AG08395 (cell line): ENCODE data around the gene PES1.
A peak's percentile ranks its signal among the peaks of the same experiment; 100 is the strongest.
"Not testable (repeated sequence)": the region's sequence is repeated elsewhere in the genome, so short reads cannot be mapped to it uniquely, and the experiment has no call there.

Experiments
- DNase-seq: peaks from one replicate; pipeline ENCODE4 v3.0.0; 2012; ENCODE audit warnings: mixed read lengths, low spot score

The PES1 gene

GRCh38 chr22:30574095-30574981 lies 17.4 kb downstream of the PES1 start, which contains the start of gene GAL3ST1:
Gene GAL3ST1 (minus strand): TSS chr22:30574665. CDS start chr22:30557392, 17,273 bp downstream.
- no peak for DNase-seq

- no peak for DNase-seq
Measured at GRCh38 chr22:30573594-30574094, 18.1 kb downstream of the PES1 start.

DNA sequence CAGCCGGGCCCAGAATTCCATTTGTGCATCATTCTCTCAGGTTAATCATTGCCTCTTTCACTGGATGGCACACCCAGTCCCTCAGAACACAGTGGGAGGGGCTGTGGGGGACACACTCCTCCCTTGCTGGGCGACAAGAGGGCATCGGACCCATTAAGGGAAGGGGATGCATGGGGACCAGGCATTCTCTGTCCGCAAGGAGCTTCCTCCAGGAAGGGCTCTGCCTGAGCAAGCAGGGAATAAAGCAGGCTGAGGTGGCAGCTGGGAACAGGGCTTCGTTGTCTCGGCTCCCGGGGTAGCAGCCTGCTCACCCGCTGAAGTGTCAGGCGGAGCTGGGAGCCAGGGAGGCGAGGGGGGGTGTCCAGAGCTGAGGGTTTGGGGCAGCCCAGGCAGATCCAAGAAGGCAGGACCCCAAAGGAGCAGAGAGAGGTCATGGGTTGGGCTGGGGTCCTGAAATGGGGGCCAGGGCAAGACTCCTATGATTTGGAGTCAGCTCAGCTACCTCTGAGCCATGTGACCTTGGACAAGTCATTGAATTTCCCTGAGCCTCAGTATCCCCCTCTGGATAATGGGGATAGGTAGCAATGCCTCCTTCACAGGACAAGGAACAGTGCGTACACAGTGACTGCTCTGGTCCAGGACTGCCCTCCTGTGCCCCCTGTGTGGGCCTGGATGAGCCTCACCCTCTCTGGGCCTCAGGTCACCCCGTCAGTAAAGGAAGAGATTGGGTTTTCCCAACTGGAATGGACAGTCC lies 18.7 kb downstream of the PES1 start:
- no peak for DNase-seq

DNA sequence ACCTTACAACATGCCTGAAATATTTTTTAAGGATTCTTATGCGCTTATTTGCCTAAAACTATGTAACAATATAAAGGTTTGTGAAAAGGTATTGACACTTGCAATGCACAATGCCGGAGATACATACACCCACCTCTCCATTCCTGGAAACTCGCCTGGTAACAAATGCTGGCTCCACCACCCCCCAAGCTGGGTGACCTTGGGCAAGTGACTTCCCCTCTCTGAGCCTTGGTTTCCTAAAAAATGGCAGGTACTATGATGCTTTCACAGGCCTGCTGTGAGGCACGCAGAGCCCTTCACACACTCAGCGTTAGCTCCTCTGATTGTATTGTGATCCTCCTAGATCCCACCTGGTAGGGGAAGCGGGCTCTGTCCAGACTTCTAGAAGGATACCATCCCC lies 19.5 kb downstream of the PES1 start:
- DNase-seq = no peak

- DNase-seq = no peak
Measured at GRCh38 chr22:30569674-30570202, 22.0 kb downstream of the PES1 start.

DNA sequence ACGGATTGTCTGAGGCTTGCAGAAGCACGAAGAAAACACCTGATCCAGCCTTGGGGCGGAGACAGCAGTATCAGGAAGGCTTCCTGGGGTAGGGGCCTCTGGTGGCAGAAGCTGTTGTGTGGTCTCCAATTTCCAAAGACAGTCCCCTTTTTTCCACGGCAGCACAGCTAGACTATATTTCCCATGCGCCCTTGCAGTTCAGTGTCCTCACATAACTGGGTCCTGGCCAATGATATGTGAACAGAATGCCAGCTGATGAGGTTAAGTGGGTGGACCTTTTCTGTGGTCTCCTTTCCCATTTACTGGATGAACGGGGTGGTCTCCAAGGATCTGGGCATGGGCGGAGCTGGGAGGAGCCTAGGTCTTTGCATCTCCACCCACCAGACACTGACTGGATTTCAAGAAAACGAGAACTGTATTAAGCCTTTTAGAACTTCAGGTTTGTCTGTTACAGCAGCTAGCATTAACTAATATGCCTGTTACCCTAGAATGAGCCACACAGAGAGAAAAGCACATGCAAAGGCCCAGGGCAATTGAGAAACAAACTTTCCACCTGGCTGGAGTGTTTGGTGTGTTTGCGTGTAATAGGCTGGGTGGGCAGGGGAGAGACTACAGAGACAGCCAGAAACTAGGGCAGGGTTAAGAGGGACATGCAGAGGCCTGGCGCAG lies 23.4 kb downstream of the PES1 start:
- no peak for DNase-seq

DNA sequence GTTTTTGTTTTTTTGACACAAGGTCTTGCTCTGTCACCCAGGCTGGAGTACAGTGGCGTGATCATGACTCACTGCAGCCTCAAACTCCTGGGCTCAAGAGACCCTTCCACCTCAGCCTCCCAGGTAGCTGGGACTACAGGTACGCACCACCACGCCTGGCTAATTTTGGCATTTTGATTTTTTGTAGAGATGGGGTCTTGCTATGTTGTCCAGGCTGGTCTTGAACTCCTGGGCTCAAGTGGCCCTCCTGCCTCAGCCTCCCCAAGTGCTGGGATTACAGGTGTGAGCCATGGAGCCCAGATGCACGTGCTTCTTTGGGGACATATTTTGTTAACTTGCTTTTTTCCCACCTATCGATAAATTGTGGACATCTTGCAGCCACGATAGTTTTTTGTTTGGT lies 24.4 kb downstream of the PES1 start:
- DNase-seq = not testable (repeated sequence)

DNA sequence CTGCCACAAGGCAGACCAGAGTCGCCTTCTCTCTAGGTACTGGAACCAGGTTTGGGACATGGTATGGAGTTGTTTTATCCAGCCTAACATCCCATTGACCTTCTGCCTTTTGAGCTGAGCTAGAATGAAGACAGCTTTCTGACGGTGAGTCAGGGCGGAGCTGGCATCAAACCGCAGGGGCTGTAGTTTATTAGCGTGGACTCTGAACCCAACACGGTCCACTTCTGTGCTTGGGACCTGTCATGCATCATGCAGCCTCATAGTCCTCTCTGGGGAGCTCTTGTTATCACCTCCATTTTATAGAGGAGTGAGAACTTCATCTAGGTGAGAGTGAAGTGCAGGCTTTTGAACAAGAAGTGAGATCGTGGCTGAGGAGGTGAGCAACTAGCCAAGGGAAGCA lies 25.6 kb downstream of the PES1 start:
- no peak for DNase-seq

DNA sequence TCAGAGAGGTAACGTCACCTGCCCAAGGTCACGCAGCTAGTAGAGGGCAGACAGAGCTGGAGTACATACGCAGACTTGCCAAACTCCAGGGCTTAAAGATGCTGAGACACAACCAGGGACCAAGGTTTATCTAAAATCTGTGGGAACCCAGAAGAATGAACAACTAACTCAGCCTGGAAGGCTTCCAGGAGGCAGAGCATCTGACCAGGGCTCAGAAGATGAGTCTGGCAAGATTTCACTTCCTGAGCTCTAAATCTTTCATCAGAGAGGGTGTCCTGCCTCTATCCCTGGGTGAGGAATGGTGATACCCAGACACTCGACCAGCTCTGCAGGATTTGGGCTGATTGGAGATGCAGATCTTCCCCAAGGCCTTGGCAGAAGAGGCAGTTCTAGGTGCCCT lies 26.4 kb downstream of the PES1 start:
- peak; percentile 51 for DNase-seq

GRCh38 chr22:30564761-30565119 lies 27.0 kb downstream of the PES1 start:
- DNase-seq = no peak

DNA sequence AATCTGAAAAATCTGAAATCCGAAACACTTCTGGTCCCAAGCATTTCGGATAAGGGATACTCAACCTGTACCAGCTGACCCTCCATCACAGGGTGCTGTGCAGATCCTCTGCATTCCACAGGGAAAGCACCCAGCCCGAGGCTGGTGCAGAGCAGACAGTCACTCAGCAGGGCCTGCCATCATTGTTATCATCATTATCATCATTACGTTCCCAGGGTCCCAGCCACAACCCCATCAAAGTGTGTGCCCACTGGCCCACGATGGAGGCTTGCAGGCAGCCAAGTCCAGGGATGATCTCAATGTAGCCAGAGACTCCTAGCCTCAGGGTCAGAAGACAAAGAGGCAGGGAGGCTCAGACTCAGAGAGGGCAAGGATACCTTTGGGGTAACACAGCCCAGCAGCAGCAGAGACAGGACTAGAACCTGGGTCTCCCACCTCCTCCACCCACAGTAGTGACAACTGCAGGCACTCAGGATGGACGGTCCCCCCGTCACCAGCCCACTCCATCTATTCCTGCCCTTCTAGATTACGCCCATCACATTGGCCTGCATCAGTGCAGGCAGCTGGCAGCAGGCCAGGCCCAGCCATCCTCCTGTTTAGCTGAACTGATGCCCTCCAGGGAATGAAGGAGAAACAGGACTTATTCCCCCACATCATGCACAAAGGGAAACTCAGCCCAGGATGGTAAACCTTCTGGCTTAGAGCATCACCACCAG lies 27.5 kb downstream of the PES1 start:
- no peak for DNase-seq

- DNase-seq = no peak
Measured at GRCh38 chr22:30562366-30562765, 29.3 kb downstream of the PES1 start.

GRCh38 chr22:30561402-30562189 lies 30.1 kb downstream of the PES1 start:
- DNase-seq = no peak

DNA sequence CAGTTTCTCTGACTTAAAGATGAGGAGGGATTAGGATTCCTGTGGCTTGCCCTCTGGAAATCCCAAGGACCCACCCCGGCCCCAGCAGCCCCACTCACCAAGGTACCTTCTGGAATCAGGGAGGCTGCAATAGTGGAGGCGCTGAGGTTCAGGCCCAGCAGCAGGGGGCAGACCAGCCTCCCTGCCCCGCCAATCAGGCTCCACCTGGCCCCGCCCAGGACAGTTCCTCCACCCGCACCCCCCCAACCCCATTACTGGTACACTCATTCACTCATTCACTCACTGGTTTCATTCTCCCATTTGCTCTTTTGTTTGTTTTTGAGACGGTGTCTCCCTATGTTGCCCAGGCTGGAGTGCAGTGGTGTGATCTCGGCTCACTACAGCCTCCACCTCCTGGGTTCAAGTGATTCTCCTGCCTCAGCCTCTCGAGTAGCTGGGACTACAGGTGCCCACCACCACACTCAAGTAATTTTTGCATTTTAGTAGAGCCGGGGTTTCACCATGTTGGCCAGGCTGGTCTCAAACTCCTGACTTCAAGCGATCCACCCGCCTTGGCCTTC lies 31.0 kb downstream of the PES1 start:
- not testable (repeated sequence) for DNase-seq

GRCh38 chr22:30559889-30560288 lies 31.8 kb downstream of the PES1 start:
- DNase-seq = no peak

GRCh38 chr22:30557243-30557642 lies 34.5 kb downstream of the PES1 start:
- DNase-seq = no peak

DNA sequence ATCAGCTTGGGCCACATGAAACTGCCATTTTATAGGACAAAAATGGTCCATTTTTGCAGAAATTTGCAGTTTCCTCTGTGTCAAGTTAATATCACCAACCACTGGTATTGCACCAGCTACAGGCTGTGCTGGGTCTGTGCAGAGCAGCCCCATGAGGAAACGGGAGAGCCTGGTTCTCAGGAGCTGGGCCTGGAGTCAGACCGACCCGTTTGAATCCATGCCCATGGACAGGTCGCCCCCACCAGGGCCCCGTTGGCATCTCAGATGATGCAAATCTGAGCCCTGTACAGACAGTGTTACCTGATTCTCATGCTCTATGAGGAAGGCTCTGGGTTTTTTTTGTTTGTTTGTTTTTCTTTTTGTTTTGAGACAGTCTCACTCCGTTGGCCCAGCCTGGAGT lies 35.3 kb downstream of the PES1 start:
- no peak for DNase-seq

GRCh38 chr22:30555282-30556210 lies 36.2 kb downstream of the PES1 start:
- no peak for DNase-seq

DNA sequence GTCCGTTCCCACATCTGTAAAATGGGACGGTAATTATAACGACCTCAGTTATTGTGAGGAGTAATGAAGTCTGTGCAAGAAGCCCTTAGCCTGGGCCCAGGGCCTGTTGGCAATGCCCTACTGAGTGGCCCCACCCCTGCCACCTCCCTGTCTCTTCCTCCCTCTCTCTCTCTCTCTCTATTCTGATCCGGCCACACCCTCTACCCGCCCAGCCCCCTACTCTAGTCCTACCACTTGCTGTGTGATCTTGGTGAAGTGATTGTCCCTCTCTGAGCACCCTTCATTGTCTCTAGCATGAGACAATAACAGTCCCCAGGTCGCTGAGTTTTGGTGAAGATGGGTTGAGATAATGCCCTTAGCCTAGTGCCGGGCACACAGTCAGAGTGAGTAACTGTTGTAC lies 37.7 kb downstream of the PES1 start:
- no peak for DNase-seq
